ES-I3 (cell line): Measurements from ENCODE around the gene RABGAP1.

Experiments used
- H3K36me3 ChIP-seq: 2 replicates; pipeline ENCODE4 v1.6.1; 2013; ENCODE audit warnings: mild to moderate bottlenecking, low read length, control low read depth, moderate library complexity; ENCODE audit not compliant: insufficient read depth
- H3K4me1 ChIP-seq: 2 replicates; pipeline ENCODE4 v1.6.1; 2013; ENCODE audit warnings: mild to moderate bottlenecking, control low read depth, low read length; ENCODE audit not compliant: insufficient read depth
- H3K9ac ChIP-seq: 2 replicates; pipeline ENCODE4 v1.6.1; 2013; ENCODE audit warnings: low read depth, mild to moderate bottlenecking, low read length, moderate library complexity
- H3K9me3 ChIP-seq: 2 replicates; pipeline ENCODE4 v1.6.1; 2013; ENCODE audit warnings: mild to moderate bottlenecking, low read length, moderate library complexity; ENCODE audit not compliant: control insufficient read depth, insufficient read depth

The RABGAP1 gene

GRCh38 chr9:123099548-123099947, 158.7 kb downstream of the RABGAP1 start:
- H3K9ac ChIP-seq: no peak overlapping the region
- H3K4me1 ChIP-seq: peaks cover 15% of the 10 kb centered on the region
- H3K36me3 ChIP-seq: peaks cover 17% of the 10 kb centered on the region

GRCh38 chr9:123102375-123103113, 161.7 kb downstream of the RABGAP1 start:
- Histone ChIP-seq H3K4me1 (peaks cover 9% of the 10 kb centered on the region), H3K9me3 (no peaks in the 10 kb centered on the region), H3K36me3 (peaks cover 17% of the 10 kb centered on the region), H3K9ac (no peak overlapping the region)

More at GRCh38 chr9:123099548-123099947, 158.7 kb downstream of the RABGAP1 start:
- H3K9me3 ChIP-seq: no peaks in the 10 kb centered on the region

- Histone ChIP-seq H3K36me3 (peaks cover 8% of the 10 kb centered on the region), H3K9me3 (no peaks in the 10 kb centered on the region), H3K9ac (no peak overlapping the region), H3K4me1 (no peaks in the 10 kb centered on the region)
Measured at GRCh38 chr9:123104807-123105206, 164.0 kb downstream of the RABGAP1 start.

GRCh38 chr9:123105490-123105889, 164.7 kb downstream of the RABGAP1 start:
- no peaks in the 10 kb centered on the region for H3K9me3 ChIP-seq
- H3K36me3 ChIP-seq: peaks cover 8% of the 10 kb centered on the region
- no peak overlapping the region for H3K9ac ChIP-seq
- H3K4me1 ChIP-seq: no peaks in the 10 kb centered on the region

GRCh38 chr9:123107639-123108285, 166.9 kb downstream of the RABGAP1 start:
- Histone ChIP-seq H3K4me1 (no peaks in the 10 kb centered on the region; the same call in 1 of the 2 replicates), H3K9me3 (no peaks in the 10 kb centered on the region), H3K9ac (no peak overlapping the region), H3K36me3 (peaks cover 5% of the 10 kb centered on the region)

- no peak overlapping the region for H3K9ac ChIP-seq
- H3K4me1 ChIP-seq: no peaks in the 10 kb centered on the region; the same call in 1 of the 2 replicates
- peaks cover 5% of the 10 kb centered on the region for H3K36me3 ChIP-seq
- no peaks in the 10 kb centered on the region for H3K9me3 ChIP-seq
Measured at GRCh38 chr9:123108976-123109375, 168.2 kb downstream of the RABGAP1 start.

GRCh38 chr9:123109540-123110279, 168.9 kb downstream of the RABGAP1 start:
- H3K4me1 ChIP-seq: no peaks in the 10 kb centered on the region; the same call in 1 of the 2 replicates
- H3K9me3 ChIP-seq: no peaks in the 10 kb centered on the region
- no peak overlapping the region for H3K9ac ChIP-seq
- H3K36me3 ChIP-seq: peaks cover 5% of the 10 kb centered on the region

- Histone ChIP-seq H3K36me3 (peaks cover 5% of the 10 kb centered on the region), H3K4me1 (no peaks in the 10 kb centered on the region; the same call in 1 of the 2 replicates), H3K9me3 (no peaks in the 10 kb centered on the region), H3K9ac (no peak overlapping the region)
Measured at GRCh38 chr9:123111427-123112014, 170.7 kb downstream of the RABGAP1 start.

GRCh38 chr9:123112015-123112975, 171.5 kb downstream of the RABGAP1 start:
- no peak overlapping the region for H3K9ac ChIP-seq
- H3K9me3 ChIP-seq: no peaks in the 10 kb centered on the region
- peaks cover 5% of the 10 kb centered on the region; the same call in 1 of the 2 replicates for H3K36me3 ChIP-seq
- no peaks in the 10 kb centered on the region; the same call in 1 of the 2 replicates for H3K4me1 ChIP-seq

GRCh38 chr9:123113185-123113584, 172.4 kb downstream of the RABGAP1 start:
- no peaks in the 10 kb centered on the region; the same call in 1 of the 2 replicates for H3K4me1 ChIP-seq
- peaks cover 5% of the 10 kb centered on the region; the same call in 1 of the 2 replicates for H3K36me3 ChIP-seq
- no peaks in the 10 kb centered on the region for H3K9me3 ChIP-seq
- H3K9ac ChIP-seq: no peak overlapping the region

GRCh38 chr9:123115146-123115913, 174.5 kb downstream of the RABGAP1 start:
- Histone ChIP-seq H3K4me1 (no peaks in the 10 kb centered on the region; the same call in 1 of the 2 replicates), H3K36me3 (no peaks in the 10 kb centered on the region; the same call in 1 of the 2 replicates)

GRCh38 chr9:123116036-123116435, 175.2 kb downstream of the RABGAP1 start:
- Histone ChIP-seq H3K36me3 (no peaks in the 10 kb centered on the region; the same call in 1 of the 2 replicates), H3K9ac (no peak overlapping the region), H3K9me3 (no peaks in the 10 kb centered on the region), H3K4me1 (peaks cover 3% of the 10 kb centered on the region; the same call in 1 of the 2 replicates)

More at GRCh38 chr9:123115146-123115913, 174.5 kb downstream of the RABGAP1 start:
- no peaks in the 10 kb centered on the region for H3K9me3 ChIP-seq
- H3K9ac ChIP-seq: no peak overlapping the region
